WTC11 (cell line): ENCODE data around the gene MOSPD3. TPM values are rescaled to one million over a fixed set of nuclear protein-coding genes. Genes with fewer than 3 reads are reported as not detected.

Source experiments
- ATAC-seq: fragments of 200-7000 bp; cut with Tn5 transposase; 2 replicates; pipeline ENCODE4 v1.10.0; 2021; ENCODE audit warnings: mild to moderate bottlenecking, moderate library complexity
- CTCF ChIA-PET: fragments of 300-600 bp; sonication (Branson Sonifier 250); formaldehyde crosslinking; loops from one replicate; lab custom pipeline; 2021; ENCODE audit warnings: antibody characterized with exemption; lab: Charles Lee
- POLR2A ChIA-PET: fragments of 350-600 bp; sonication (Branson Sonifier 250); formaldehyde crosslinking; loops from one replicate; lab custom pipeline; 2021; ENCODE audit warnings: antibody characterized with exemption; lab: Charles Lee
- DNase-seq: peaks from one replicate; pipeline ENCODE4 v3.0.0; 2021; ENCODE audit warnings: low spot score
- H3K27ac Mint-ChIP-seq: 2 replicates; pipeline ENCODE4 v1.8.0; 2021; ENCODE audit warnings: mixed read lengths
- H3K27me3 Mint-ChIP-seq: 2 replicates; pipeline ENCODE4 v1.8.0; 2021; ENCODE audit warnings: low read depth, mild to moderate bottlenecking, moderate library complexity, mixed read lengths
- H3K36me3 Mint-ChIP-seq: 2 replicates; pipeline ENCODE4 v1.8.0; 2021; ENCODE audit warnings: mixed read lengths
- H3K4me1 Mint-ChIP-seq: 2 replicates; pipeline ENCODE4 v1.8.0; 2022; ENCODE audit warnings: mixed read lengths
- H3K4me3 Mint-ChIP-seq: 2 replicates; pipeline ENCODE4 v1.8.0; 2021; ENCODE audit warnings: mild to moderate bottlenecking, moderate library complexity, mixed read lengths
- H3K9me3 Mint-ChIP-seq: 2 replicates; pipeline ENCODE4 v1.8.0; 2021; ENCODE audit warnings: mixed read lengths
- AFF4 ChIP-seq: sonication (generic); formaldehyde crosslinking; IDR thresholded peaks from 2 replicates; pipeline ENCODE4 v1.8.1; 2023; ENCODE audit warnings: mild to moderate bottlenecking, missing genetic modification reagents, borderline replicate concordance
- CTCF ChIP-seq: fragments of 200-600 bp; IDR thresholded peaks from 2 replicates; pipeline ENCODE4 v1.8.0; 2022; ENCODE audit warnings: antibody characterized with exemption
- HMGA2 ChIP-seq: fragments of 250-450 bp; sonication (Bioruptor Pico); IDR thresholded peaks from 2 replicates; pipeline ENCODE4 v1.4.0; 2021; ENCODE audit warnings: mild to moderate bottlenecking, moderate library complexity
- HMGXB4 ChIP-seq: sonication (generic); formaldehyde crosslinking; IDR thresholded peaks from 2 replicates; pipeline ENCODE4 v1.8.1; 2023; ENCODE audit warnings: mild to moderate bottlenecking, moderate library complexity, missing genetic modification reagents
- IRF1 ChIP-seq: sonication (generic); formaldehyde crosslinking; IDR thresholded peaks from 2 replicates; pipeline ENCODE4 v1.8.0; 2023; ENCODE audit warnings: missing genetic modification reagents
- IRF2 ChIP-seq: sonication (generic); formaldehyde crosslinking; IDR thresholded peaks from 2 replicates; pipeline ENCODE4 v1.8.0; 2022; ENCODE audit warnings: low read depth, missing genetic modification reagents, borderline replicate concordance
- JUN ChIP-seq: sonication (generic); formaldehyde crosslinking; IDR thresholded peaks from 2 replicates; pipeline ENCODE4 v1.8.0; 2023; ENCODE audit warnings: mild to moderate bottlenecking, missing genetic modification reagents
- MAX ChIP-seq: sonication (generic); formaldehyde crosslinking; IDR thresholded peaks from 2 replicates; pipeline ENCODE4 v1.8.0; 2022; ENCODE audit warnings: mild to moderate bottlenecking, missing genetic modification reagents
- PRRX2 ChIP-seq: fragments of 250-450 bp; sonication (Bioruptor Pico); IDR thresholded peaks from 2 replicates; pipeline ENCODE4 v1.8.0; 2021; ENCODE audit warnings: mild to moderate bottlenecking
- SP1 ChIP-seq: sonication (generic); formaldehyde crosslinking; conservative IDR thresholded peaks from 2 replicates; pipeline ENCODE4 v1.8.1; 2022; ENCODE audit warnings: missing genetic modification reagents
- TEAD1 ChIP-seq: sonication (generic); formaldehyde crosslinking; IDR thresholded peaks from 2 replicates; pipeline ENCODE4 v1.8.0; 2022; ENCODE audit warnings: mild to moderate bottlenecking, missing genetic modification reagents
- TP53 ChIP-seq: sonication (generic); formaldehyde crosslinking; IDR thresholded peaks from 2 replicates; pipeline ENCODE4 v1.8.1; 2023; ENCODE audit warnings: mild to moderate bottlenecking, missing genetic modification reagents
- USF1 ChIP-seq: sonication (generic); formaldehyde crosslinking; IDR thresholded peaks from 2 replicates; pipeline ENCODE4 v1.8.0; 2022; ENCODE audit warnings: mild to moderate bottlenecking, missing genetic modification reagents
- USF2 ChIP-seq: sonication (generic); formaldehyde crosslinking; IDR thresholded peaks from 2 replicates; pipeline ENCODE4 v1.8.1; 2023; ENCODE audit warnings: mild to moderate bottlenecking, missing genetic modification reagents, moderate library complexity
- ZNF416 ChIP-seq: fragments of 250-450 bp; sonication (Bioruptor Pico); IDR thresholded peaks from 2 replicates; pipeline ENCODE4 v1.9.0; 2021; ENCODE audit warnings: mild to moderate bottlenecking, inconsistent platforms
- ZNF423 ChIP-seq: fragments of 250-450 bp; sonication (Bioruptor Pico); IDR thresholded peaks from 2 replicates; pipeline ENCODE4 v2.1.2; 2022; ENCODE audit warnings: mild to moderate bottlenecking, moderate library complexity
- ZNF425 ChIP-seq: fragments of 250-450 bp; sonication (Bioruptor Pico); conservative IDR thresholded peaks from 2 replicates; pipeline ENCODE4 v1.9.0; 2021; ENCODE audit warnings: mild to moderate bottlenecking
- total RNA-seq: library from RNA; stranded (reverse); gene quantifications from 3 replicates; pipeline ENCODE4 v1.2.3, GENCODE V29; 2021

The MOSPD3 gene
- total RNA-seq, 1 experiment from 2014 or later: 21.9 TPM

GRCh38 chr7:100604028-100604975, 8.0 kb upstream of the MOSPD3 start:
- peaks cover 8% of the 10 kb centered on the region for H3K36me3 Mint-ChIP-seq
- ChIA-PET POLR2A (interaction anchor here (0.5 to 3.0 kb wide), 10 partner anchors 8 to 1133 kb away, joined by 3 to 60 read pairs (median 6); partner anchors contain the start of genes FBXO24, LRCH4, MOSPD3 and POP7), CTCF (interaction anchor here (0.6 to 5.8 kb wide), 22 partner anchors 8 to 125 kb away, joined by 3 to 67 read pairs (median 4); partner anchors contain the start of genes FBXO24, GIGYF1, LRCH4 and MOSPD3)
- H3K4me1 Mint-ChIP-seq: peaks cover 43% of the 10 kb centered on the region
- DNase-seq (peak; percentile 90), ATAC-seq (peak; percentile 71)
- peak overlapping the region; percentile 96 for H3K27ac Mint-ChIP-seq
- no peaks in the 10 kb centered on the region for H3K9me3 Mint-ChIP-seq
- H3K4me3 Mint-ChIP-seq: peak overlapping the region; percentile 87
- no peak for TF ChIP-seq HMGA2 (CRISPR knock-in tag)
- no peak for TF ChIP-seq PRRX2 (CRISPR knock-in tag)
- TF ChIP-seq USF2 (CRISPR knock-in tag): peak; percentile 41; the same call in 1 of the 2 replicates
- peak; percentile 54; the same call in 1 of the 2 replicates for TF ChIP-seq USF1 (CRISPR knock-in tag)
- peak; percentile 82 for TF ChIP-seq HMGXB4 (CRISPR knock-in tag)
- 0 out of 2 replicates have a peak, but pooled peaks have one; percentile 48 for TF ChIP-seq ZNF416 (CRISPR knock-in tag)
- peak; percentile 26; the same call in 1 of the 2 replicates for TF ChIP-seq SP1 (CRISPR knock-in tag)
- TF ChIP-seq TEAD1 (CRISPR knock-in tag): 0 out of 2 replicates have a peak, but pooled peaks have one; percentile 28
- no peak for TF ChIP-seq IRF1 (CRISPR knock-in tag)
- TF ChIP-seq MAX (CRISPR knock-in tag): peak; percentile 75
- peak; percentile 48; the same call in 1 of the 2 replicates for TF ChIP-seq CTCF
- TF ChIP-seq ZNF423 (CRISPR knock-in tag): peak; percentile 88
- H3K27me3 Mint-ChIP-seq: peaks cover 13% of the 10 kb centered on the region

GRCh38 chr7:100604976-100605911, 7.1 kb upstream of the MOSPD3 start:
- H3K9me3 Mint-ChIP-seq: no peaks in the 10 kb centered on the region
- ChIA-PET POLR2A (interaction anchor here (0.6 to 3.0 kb wide), 4 partner anchors 19 to 101 kb away, joined by 4 to 9 read pairs (median 7); partner anchors contain the start of genes FBXO24, LRCH4 and POP7), CTCF (interaction anchor here (0.6 to 5.8 kb wide), 15 partner anchors 8 to 149 kb away, joined by 3 to 67 read pairs (median 4); partner anchors contain the start of genes FBXO24, LRCH4 and POP7)
- peak; percentile 2; the same call in 1 of the 2 replicates for ATAC-seq
- peak overlapping the region; percentile 84 for H3K4me3 Mint-ChIP-seq
- DNase-seq: peak; percentile 76
- peaks cover 42% of the 10 kb centered on the region for H3K4me1 Mint-ChIP-seq
- peaks cover 8% of the 10 kb centered on the region for H3K36me3 Mint-ChIP-seq
- H3K27ac Mint-ChIP-seq: no peak overlapping the region
- H3K27me3 Mint-ChIP-seq: peaks cover 13% of the 10 kb centered on the region
- TF ChIP-seq JUN: no peak
- TF ChIP-seq ZNF425 (CRISPR knock-in tag): no peak
- TF ChIP-seq IRF2: no peak
- 0 out of 2 replicates have a peak, but pooled peaks have one; percentile 32 for TF ChIP-seq TP53 (CRISPR knock-in tag)
- TF ChIP-seq AFF4 (CRISPR knock-in tag): no peak
